ENCODE results near the gene ARHGEF33.

Gene ARHGEF33

GRCh38 chr2:39018638-39019037 is 129.0 kb downstream of the ARHGEF33 start:
- DNase-seq (ENCODE audit: low spot score): no peak

- no peak for DNase-seq (ENCODE audit: low spot score)
These were observed 130.7 kb downstream of the ARHGEF33 start for GRCh38 chr2:39020383-39020782.

- DNase-seq (ENCODE audit: low spot score): no peak
These were observed 133.1 kb downstream of the ARHGEF33 start for GRCh38 chr2:39022642-39023235.

- DNase-seq (ENCODE audit: low spot score): no peak
These were observed 134.0 kb downstream of the ARHGEF33 start for GRCh38 chr2:39023649-39024048.

- no peak for DNase-seq (ENCODE audit: low spot score)
These were observed 135.2 kb downstream of the ARHGEF33 start for GRCh38 chr2:39024833-39025232.

All from CD4-positive, alpha-beta T cell treated with Interleukin-6 at 100 ng/mL for 8 hours (primary cell).